Femur (tissue), 1 donor: ENCODE results near the gene SPATA31E1.
"Not testable (repeated sequence)": the region's sequence is repeated elsewhere in the genome, so short reads cannot be mapped to it uniquely, and the experiment has no call there.

Experiments
- DNase-seq: peaks from one replicate; pipeline ENCODE4 v3.0.0-alpha.2; 2017

Gene SPATA31E1

DNA sequence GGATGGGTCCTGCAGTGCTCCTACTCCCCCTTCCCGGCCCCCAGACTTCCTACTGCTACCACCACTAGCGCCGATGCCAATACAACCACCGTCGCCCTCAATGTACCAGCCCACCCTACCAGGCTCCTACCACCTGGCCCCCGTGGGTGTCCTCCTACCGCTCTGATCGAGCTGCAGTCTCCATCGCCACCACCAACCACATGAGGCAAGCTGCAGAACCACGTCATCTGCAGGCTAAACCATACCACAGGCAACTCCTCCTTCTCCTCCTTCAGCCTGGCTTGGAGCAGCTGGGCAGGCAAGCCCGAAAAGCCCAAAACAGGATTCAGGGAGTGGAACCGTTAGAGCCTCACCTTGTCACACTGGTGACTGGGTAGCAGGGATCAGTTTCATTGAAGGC lies 54.7 kb downstream of the SPATA31E1 start:
- not testable (repeated sequence) for DNase-seq

- not testable (repeated sequence) for DNase-seq
These were observed 55.2 kb downstream of the SPATA31E1 start for GRCh38 chr9:87937918-87938317.

DNA sequence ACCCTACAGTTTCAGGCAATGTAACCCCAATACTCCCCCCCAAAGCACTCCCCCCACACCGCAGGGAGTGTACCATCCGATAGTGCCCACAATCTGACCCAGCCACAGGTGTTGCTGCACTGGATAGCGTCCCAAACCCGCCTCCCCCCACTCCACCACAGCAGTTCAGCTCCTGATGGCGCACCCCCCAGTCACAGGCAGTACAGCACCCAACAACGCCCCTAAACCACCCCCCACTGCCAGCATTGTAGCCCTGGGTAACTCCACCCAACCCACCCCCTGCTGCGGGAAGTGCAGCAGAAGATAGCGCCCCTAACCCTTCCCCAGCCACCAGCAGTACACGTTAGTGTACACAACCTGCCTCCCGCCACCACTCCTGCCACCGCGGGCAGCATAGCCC lies 55.7 kb downstream of the SPATA31E1 start:
- not testable (repeated sequence) for DNase-seq
